Measurements from ENCODE around the gene RGL1. TPM values are rescaled to one million over a fixed set of nuclear protein-coding genes. Genes with fewer than 3 reads are reported as not detected.
"Not testable (repeated sequence)": the region's sequence is repeated elsewhere in the genome, so short reads cannot be mapped to it uniquely, and the experiment has no call there.

RGL1 gene
- 10 to 100 TPM in 2 of 3 donors, 1 to 10 TPM in 1; 3.2 to 34.4 (median 18.4) TPM for polyA plus RNA-seq

DNA sequence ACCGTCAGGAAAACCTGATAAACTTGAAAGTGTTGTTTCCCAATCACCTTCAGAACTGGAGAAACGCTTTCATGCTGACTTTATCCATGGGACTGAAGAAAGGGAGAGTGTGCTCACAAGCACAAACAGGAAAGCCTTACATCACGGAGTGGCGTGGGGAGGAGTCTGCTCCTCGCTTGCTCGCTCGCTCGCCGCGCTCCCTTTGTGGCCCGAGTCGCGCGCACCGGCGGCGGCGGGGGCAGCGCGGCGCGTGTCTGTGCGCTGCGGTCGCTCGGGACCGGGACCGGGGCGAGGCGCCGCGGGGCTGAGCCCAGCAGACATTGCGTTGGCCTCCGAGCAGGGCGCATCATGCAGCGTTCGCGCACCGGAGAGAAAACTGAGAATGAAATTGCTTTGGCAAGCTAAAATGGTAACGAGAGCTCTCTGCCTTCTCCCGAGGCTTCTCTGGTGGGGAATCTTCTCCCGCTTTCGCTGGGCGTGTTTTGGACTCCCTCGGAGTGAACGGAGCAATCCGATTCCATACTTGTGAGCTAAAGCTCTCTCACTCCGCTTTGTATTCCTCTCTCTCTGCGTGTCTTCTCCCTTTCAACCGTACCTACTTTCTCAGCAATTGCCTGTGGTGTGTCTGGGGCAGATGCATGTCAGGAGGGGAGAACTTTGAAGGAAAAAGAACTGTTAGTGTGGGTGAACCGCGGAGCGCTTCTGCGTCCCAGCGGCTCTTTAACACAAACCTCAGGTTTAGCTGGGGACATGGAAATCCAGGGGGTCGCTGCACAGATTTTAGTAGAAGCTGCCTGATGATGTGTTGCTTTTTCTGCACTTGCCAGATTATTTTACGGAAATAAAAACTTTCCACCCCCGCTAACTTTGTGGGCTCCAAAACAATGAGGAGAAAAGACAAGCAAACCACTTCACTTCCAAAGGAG, at the start of gene RGL1:
RGL1 (plus strand) TSS at position 205 of the 926 bp plus-strand sequence; CDS start at position 383, 178 bp downstream.
- peak within 1 kb of the TSS; percentile 41 for H3K27ac ChIP-seq (ENCODE audit: low read depth, low read length)
- 0 to 1% (median 1%) methylated on average over 58 of the region's 58 CpGs for WGBS, 3 donors

DNA sequence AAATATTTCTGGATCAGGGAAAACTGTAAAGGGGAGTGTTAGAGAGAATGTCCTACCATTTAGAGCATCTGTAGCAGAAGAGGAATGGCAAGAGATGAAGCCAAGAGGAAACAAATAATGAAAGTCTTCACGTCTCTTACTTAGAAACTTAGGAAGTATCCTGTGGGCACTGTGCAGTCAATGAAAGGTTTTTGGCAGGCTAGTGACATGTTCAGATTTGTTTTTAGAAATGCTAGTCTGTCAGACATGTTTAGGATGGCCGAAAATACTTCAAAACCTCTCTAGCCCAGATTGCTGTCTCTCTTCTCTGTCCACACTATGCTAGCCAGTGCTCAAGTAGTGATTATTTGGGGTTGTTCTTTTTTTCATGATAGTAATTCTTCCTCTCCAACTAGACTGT, 48.6 kb upstream of the RGL1 start:
- 74 to 95% (median 88%) methylated on average over 2 of the region's 2 CpGs for WGBS, 3 donors

DNA sequence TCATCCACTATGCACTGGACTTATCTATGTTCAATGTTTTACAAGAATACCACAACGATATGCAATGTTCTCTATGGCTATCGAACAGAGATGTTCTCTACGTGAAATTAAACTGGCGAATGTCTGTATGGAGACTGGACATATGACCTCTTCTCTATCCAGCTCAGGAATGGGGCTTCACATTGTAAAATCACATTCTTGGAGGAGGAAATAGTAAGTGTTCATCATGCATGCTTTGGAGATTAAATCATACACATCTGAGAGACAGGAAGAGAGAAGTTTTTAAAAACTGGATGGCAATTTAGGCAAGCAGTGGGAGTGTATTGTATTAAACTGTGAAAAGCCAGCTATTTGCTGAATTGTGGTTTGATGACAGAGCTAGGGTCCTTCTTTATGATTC, 47.9 kb upstream of the RGL1 start:
- no peak overlapping the region for H3K27ac ChIP-seq (ENCODE audit: low read depth, low read length)
- 56 to 65% (median 64%) methylated on average over 4 of the region's 4 CpGs for WGBS, 3 donors

More for the DNA sequence above, 48.6 kb upstream of the RGL1 start:
- no peak overlapping the region for H3K27ac ChIP-seq (ENCODE audit: low read depth, low read length)

DNA sequence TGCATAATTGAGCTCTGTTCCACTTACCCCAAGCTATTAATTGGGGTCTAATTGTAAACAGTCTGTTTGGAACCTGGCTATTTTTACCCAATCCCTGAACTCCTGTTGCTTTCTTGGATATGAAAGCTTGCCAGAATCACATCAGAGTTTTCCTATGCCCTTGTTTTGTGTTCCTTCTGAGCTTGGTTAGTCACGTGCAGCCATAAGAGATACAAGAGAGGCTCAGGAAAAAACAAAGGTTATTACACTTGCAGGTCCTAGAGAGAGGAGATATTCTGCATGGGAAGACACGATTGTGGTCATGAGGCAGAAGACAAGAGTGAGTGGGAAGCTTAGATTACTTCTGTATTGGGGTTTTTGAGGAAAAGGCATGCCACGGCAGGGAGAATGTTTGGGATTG, 46.0 kb upstream of the RGL1 start:
- 57 to 85% (median 80%) methylated on average over 3 of the region's 3 CpGs for WGBS, 3 donors
- H3K27ac ChIP-seq (ENCODE audit: low read depth, low read length): no peak overlapping the region

DNA sequence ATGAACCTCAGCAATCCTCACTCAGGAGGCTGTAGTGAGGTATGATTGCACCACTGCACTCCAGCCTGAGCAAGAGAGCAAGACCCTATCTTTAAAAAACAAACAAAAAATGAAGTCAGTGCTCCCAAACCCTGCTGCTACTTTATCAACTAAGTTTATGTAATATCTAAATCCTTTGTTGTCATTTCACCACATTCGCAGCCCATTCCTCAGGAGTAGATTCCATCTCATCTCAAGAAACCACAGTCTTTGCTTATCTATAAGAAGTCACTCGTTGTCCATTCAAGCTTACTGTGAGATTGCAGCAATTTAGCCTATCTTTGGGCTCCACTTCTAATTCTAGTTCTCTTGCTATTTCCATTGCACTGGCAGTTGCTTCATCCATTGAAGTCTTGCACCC, 44.3 kb upstream of the RGL1 start:
- H3K27ac ChIP-seq (ENCODE audit: low read depth, low read length): no peak overlapping the region
- WGBS, 3 donors: 67 to 86% (median 85%) methylated on average over 2 of the region's 2 CpGs

DNA sequence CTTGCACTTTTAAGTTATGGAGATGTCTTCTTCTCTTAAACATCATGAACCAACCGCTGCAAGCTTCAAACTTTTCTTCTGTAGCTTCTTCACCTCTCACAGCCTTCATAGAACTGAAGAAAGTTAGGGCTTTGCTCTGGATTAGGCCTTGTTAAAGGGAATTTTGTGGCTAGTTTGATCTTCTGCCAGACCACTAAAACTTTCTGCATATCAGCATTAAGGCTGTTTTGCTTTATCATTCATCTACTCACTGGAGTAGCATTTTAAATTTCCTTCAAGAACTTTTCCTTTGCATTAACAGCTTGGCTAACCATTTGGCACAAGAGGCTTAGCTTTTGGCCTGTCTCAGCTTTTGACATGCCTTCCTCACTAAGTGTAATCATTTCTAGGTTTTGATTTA, 43.0 kb upstream of the RGL1 start:
- H3K27ac ChIP-seq (ENCODE audit: low read depth, low read length): no peak overlapping the region
- 87 to 98% (median 94%) methylated on average over 1 of the region's 1 CpG for WGBS, 3 donors

DNA sequence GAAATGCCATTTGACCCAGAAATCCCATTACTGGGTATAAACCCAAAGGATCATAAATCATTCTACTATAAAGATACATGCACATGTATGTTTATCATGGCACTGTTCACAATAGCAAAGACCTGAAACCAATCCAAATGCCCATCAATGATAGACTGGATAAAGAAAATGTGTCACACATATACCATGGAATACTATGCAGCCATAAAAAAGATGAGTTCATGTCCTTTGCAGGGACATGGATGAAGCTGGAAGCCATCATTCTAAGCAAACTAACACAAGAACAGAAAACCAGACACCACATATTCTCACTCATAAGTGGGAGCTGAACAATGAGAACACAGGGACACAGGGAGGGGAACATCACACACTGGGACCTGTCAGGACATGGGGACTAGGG, 42.1 kb upstream of the RGL1 start:
- not testable (repeated sequence) for H3K27ac ChIP-seq (ENCODE audit: low read depth, low read length)

DNA sequence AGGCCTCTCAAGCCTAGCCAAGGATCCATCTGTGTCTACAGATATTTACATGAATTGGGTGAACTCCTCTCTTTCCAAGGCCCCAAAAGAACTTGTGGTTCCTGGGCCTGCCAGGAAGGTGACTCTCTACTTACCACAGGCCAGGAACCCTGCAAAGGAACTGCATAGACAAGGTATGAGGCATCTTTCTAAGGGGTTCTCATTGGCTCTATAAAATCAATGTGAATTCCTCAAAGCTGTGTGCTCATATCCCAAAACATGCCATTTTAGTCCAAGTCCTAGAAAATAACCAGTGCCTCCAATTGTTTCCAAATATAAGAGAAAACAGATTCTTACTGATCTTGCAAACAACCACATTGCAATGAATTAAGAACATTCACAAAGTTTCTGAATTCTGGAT, 39.9 kb upstream of the RGL1 start:
- H3K27ac ChIP-seq (ENCODE audit: low read depth, low read length): no peak overlapping the region

DNA sequence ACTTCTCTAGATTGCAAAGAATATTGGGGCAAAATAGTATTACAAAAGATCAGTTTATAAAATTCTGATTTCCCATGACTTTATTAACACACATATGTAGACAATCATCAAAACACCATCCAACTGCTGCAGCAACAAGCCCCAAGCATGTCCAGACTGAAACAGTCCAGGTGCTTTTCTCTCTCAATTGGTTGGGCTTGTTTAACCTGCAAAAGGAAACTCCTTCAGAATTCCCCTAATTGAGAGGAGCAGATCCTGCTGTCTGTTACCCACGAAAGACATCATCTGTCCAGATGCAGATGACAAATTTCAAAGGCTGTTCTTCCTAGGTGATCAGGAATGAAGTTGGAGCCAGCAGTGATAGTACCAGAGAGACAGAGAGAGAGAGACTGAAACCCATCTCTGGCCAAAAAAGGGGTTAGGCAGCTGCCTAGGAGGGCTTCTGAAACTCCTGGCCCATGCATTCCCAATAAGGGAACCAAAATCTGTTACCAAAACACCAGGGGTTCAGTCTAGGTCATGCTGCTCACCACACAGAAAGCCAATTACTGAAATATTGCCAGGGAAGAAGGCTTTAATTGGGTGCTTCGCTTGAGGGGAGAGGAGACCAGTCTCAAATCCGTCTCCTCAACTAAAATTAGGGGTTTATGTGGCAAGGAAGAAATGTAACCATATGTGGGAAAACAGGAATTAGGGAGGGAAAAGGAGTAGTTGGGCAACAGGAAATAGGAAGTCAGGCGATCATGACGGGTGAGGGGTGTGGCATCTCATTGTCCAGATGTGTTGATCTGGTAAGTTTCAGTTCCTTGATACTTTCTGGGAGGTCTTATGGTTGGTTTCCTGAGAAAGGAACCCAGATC, 34.7 kb upstream of the RGL1 start:
- 63 to 75% (median 71%) methylated on average over 5 of the region's 5 CpGs for WGBS, 3 donors
- no peak overlapping the region for H3K27ac ChIP-seq (ENCODE audit: low read depth, low read length)

DNA sequence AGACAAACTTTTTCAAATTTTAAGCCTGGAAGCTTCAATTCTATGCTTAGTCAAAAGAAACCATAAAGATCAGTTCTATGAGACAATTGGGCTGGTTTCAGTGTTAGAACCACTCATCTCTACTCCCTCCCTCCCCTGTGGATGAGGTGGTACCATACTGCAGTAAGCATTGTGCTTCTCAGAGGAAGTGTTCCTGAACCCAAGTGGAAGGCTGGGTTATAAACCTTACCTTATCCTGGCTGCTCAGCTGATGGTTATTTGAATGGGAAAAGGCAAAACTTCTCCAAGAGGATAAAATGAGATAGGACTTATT, 34.1 kb upstream of the RGL1 start:
- H3K27ac ChIP-seq (ENCODE audit: low read depth, low read length): no peak overlapping the region

DNA sequence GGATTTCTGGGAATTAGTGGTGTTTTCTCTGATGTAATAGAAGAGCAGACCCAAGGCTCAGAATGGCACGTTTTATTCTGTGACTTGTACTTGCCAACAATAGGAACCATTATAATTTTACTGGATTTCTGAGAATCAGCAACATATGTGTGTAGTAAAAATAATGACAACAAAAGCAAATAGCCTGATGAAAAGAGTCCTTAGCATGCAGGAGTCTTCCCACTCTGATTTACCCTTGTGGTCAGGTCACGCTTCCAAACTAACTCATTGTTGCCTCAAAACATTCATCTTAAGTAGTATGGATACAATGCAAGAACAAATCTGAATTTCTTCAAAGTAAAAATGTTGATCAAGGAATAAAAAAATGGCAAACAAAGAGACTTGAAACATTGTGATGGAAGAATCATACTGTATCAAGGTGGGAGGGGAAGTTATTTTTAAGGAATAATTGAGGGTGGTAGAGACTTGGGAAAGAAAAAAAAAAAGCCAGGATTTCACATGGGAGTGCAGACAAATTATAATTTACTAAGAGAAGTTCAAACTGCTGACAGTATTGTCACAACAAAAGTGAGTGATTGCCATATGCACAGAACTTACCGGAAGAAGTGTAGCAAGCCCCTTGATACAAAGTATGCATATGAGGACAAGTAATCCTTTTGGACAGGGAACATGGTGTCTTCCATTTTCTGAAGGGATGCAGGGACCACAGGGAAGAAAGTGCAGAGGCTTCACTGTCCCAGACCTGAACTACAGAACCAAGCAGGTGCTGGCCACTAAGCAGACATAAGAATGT, 31.2 kb upstream of the RGL1 start:
- WGBS, 3 donors: 82 to 87% (median 87%) methylated on average over 3 of the region's 3 CpGs
- H3K27ac ChIP-seq (ENCODE audit: low read depth, low read length): no peak overlapping the region

DNA sequence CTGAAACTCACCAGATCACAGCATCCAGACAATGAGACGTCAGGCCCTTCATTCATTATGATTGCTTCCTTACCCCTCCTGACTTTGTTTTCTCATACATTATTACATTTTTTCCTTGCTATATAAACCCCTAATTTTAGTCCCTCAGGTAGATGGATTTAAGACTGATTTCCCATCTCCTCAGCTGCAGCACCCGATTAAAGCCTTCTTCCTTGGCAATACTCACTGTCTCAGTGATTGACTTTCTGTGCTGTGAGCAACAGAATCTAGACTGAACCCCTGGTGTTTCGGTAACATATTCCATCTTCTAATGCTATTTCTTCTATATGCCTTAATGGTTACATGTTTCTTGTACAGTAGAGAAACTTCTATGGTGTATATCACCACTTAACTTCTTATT, 30.0 kb upstream of the RGL1 start:
- WGBS, 3 donors: 95 to 99% (median 96%) methylated on average over 3 of the region's 3 CpGs
- H3K27ac ChIP-seq (ENCODE audit: low read depth, low read length): no peak overlapping the region

DNA sequence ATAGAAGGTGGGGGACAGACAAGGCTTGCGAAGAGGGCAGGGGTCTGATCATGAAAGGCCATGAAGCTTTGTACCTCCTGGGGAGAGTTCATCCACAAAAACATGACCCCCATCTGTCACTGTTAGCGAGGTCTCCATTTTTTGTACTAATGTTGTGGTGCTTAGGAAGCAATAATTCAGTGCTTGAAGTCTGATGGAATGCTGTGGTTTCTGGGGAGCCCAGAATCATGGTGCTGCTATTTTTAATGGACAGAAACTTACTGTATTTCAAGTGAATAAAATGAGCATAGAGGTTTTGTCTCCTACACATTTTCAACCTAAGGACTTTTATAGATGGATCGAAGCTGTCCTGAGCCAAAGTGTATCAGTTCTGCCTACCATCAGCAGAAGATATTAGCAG, 28.2 kb upstream of the RGL1 start:
- 79 to 88% (median 81%) methylated on average over 3 of the region's 3 CpGs for WGBS, 3 donors
- H3K27ac ChIP-seq (ENCODE audit: low read depth, low read length): no peak overlapping the region

DNA sequence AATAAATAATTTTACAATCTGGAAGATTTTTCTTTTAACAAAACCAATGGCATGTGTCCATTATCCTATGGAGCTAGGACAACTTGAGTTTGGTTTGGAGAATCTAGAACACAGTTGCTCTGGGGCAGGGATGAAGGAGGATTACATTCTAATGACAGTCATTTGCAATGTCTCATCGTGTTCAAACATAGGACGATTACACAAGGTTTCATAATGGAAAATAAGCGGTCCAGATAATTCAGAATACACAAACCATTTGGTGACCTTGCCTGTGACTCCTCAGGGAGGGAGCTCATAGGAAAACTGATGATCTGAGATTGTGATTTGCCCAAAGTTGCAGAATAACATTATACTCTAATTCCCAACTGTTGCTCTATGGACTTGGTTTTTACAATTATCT, 27.6 kb upstream of the RGL1 start:
- WGBS, 3 donors: 49 to 76% (median 64%) methylated on average over 3 of the region's 3 CpGs

DNA sequence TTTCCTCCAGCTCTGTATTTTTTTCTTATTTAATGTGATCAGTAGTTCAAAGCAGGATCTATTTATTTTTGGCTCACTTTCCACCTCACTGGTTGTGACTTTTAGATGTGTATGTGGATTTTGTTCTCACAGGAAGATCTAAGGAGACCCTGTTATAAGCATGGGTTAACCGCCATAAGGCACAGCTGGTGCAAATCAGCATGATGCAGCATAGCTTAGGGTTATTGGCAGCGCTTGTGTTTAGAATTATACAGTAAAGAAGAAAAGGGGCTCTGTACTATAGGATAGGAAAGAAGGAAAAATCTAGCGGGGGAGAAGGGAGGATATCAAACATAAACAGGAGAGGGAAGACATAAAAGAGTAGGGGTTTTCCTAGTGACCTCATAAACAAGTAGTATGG, 26.9 kb upstream of the RGL1 start:
- WGBS, 3 donors: 84 to 90% (median 84%) methylated on average over 3 of the region's 3 CpGs
- H3K27ac ChIP-seq (ENCODE audit: low read depth, low read length): no peak overlapping the region

More for the DNA sequence above, 27.6 kb upstream of the RGL1 start:
- no peak overlapping the region for H3K27ac ChIP-seq (ENCODE audit: low read depth, low read length)

DNA sequence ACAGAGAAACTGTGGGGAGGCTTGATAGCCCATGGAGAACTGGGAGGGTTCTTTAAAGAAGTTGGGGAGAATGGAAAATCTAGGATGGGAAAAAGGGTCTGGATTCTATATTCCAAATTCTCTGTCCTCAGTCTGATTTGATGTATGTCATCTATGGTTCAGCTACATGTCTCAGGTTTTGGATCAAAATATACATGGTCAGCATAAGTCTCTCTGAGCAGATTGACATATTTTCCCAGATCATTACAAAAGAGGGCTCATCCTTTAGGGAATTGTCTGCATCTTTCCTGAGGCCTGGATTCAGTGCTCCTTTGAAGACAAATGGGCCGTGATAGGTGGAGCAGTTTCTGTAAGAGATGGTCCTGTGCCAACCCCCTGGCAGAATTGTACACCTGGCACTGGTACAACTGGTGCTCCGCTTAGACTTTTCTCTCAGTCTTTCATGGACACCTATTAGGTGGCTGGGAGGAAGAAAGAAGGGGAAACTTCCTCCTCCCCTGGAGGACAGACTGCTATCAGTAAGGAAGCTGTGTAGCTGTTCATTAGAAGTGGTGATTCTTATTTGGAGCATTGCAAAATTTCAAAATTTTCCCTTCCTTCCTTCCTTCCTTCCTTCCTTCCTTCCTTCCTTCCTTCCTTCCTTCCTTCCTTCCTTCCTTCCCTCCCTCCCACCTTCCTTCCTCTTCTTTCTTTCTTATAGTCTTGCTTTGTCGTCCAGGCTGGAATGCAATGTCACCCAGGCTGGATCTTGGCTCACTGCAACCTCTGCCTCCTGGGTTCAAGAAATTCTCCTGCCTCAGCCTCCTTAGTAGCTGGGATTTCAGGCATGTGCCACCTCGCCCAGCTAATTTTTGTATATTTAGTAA, 26.1 kb upstream of the RGL1 start:
- 72 to 90% (median 88%) methylated on average over 4 of the region's 4 CpGs for WGBS, 3 donors
- H3K27ac ChIP-seq (ENCODE audit: low read depth, low read length): no peak overlapping the region

DNA sequence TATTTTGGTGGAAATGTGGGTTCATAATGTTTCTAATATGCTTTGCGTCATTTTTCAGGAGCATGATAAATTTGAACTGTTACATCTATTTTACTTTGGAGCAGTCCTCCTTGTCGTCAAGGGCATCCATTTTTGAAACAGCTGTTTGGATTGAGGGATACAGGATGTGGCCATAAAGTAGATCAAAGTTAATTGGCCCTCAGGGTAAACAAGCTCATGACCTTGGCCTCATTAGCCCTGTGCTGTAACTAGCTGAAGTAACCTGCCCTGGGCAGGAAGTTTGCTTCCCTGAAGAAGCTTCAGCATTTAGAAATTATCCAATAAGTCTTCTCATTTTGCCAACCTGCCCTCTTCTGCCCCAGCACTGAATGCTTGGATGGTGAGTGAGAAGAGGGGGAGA, 24.8 kb upstream of the RGL1 start:
- 72 to 82% (median 81%) methylated on average over 2 of the region's 2 CpGs for WGBS, 3 donors
- H3K27ac ChIP-seq (ENCODE audit: low read depth, low read length): no peak overlapping the region

DNA sequence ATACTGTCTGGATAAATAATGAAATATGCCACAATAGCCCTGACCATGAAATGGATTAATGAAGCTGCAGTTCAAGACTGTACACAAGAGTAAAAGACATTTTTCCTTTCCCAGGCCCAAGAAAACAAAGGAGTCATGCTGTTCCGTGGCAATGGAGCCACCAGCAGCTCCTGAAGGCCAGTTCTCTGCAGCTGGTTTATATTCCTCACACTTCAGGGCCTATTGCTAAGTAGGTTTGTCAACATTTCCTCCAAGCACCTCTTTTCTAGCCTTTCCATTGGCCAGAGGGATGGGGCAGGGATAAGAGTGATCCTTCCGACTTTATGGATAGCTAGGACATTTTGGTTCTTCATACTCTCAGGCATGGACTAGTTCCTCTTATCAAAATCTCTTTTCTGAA, 24.2 kb upstream of the RGL1 start:
- no peak overlapping the region for H3K27ac ChIP-seq (ENCODE audit: low read depth, low read length)

More for the DNA sequence above, 24.2 kb upstream of the RGL1 start:
- 88 to 93% (median 89%) methylated on average over 2 of the region's 2 CpGs for WGBS, 3 donors
